ENCODE data around the gene MED12L.
A peak's percentile ranks its signal among the peaks of the same experiment; 100 is the strongest.

- TF ChIP-seq, protein P1, sequence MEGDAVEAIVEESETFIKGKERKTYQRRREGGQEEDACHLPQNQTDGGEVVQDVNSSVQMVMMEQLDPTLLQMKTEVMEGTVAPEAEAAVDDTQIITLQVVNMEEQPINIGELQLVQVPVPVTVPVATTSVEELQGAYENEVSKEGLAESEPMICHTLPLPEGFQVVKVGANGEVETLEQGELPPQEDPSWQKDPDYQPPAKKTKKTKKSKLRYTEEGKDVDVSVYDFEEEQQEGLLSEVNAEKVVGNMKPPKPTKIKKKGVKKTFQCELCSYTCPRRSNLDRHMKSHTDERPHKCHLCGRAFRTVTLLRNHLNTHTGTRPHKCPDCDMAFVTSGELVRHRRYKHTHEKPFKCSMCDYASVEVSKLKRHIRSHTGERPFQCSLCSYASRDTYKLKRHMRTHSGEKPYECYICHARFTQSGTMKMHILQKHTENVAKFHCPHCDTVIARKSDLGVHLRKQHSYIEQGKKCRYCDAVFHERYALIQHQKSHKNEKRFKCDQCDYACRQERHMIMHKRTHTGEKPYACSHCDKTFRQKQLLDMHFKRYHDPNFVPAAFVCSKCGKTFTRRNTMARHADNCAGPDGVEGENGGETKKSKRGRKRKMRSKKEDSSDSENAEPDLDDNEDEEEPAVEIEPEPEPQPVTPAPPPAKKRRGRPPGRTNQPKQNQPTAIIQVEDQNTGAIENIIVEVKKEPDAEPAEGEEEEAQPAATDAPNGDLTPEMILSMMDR (conservative IDR thresholded peaks at IDR 0.05; ENCODE audit: low read length): peak; percentile 50
- TF ChIP-seq EZH2phosphoT487 (IDR thresholded peaks at IDR 0.05; ENCODE audit: borderline replicate concordance): no peak
These were observed 336.5 kb downstream of the MED12L start for GRCh38 chr3:151421938-151422337.

All from Loucy (cell line).